ENCODE data around the gene CCDC107. TPM values are rescaled to one million over a fixed set of nuclear protein-coding genes. Genes with fewer than 3 reads are reported as not detected.

The CCDC107 gene
- total RNA-seq, 1 donor from 2014 or later = 13.5 TPM

DNA sequence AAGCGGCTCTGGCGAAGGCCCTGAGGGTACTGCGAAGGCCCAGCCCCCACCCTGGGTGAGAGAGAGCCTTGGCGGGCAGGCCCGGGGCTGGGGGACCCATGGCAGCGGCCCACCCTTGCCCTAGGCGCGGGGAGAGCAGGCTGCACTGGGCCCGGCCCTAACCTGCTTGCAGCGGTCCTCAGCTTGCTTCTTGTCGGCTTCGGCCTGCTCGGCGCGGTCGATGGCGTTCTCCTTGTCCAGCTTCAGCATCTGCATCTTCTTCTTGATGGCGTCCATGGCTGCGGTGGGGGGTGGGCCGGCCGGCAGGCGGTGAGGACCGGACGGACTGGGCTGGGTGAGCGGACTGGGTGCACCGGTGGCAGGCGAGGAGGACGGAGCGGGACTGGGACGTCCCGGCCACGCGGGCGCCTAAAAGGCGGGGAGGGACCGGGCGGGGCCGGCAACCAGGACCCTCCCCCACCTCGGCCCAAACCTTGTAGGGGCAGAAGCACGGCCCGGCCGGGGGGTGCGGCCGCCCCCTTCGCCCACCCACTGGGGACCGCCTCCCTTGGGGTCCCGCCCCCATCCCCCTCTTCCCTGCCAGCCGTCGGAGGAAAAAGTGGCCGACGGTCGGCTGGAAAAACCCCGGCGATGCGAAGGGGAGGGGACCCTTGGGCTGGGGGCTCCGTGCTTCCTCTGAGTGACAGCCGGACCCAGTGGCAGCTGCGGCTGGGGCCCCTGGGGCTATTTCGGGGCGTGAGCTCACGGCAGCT, 31.6 kb downstream of the CCDC107 start, which contains the start of gene TPM2:
TSS of gene TPM2 (minus strand) at position 384 of the 752 bp plus-strand sequence. CDS start at position 276, 108 bp downstream.
- Mint-ChIP-seq H3K27me3 (ENCODE audit: unreplicated experiment) (peaks cover 14% of the 10 kb centered on the region), H3K27ac (ENCODE audit: unreplicated experiment) (peak within 1 kb of the TSS; percentile 95), H3K36me3 (ENCODE audit: low read depth, unreplicated experiment) (peaks cover 14% of the 10 kb centered on the region), H3K9me3 (ENCODE audit: unreplicated experiment) (no peaks in the 10 kb centered on the region), H3K4me1 (ENCODE audit: unreplicated experiment) (peaks cover 26% of the 10 kb centered on the region), H3K4me3 (ENCODE audit: unreplicated experiment) (peak within 1 kb of the TSS; percentile 93)
- DNase-seq (ENCODE audit: low spot score) = peak; percentile 76
- TF ChIP-seq, protein P1, sequence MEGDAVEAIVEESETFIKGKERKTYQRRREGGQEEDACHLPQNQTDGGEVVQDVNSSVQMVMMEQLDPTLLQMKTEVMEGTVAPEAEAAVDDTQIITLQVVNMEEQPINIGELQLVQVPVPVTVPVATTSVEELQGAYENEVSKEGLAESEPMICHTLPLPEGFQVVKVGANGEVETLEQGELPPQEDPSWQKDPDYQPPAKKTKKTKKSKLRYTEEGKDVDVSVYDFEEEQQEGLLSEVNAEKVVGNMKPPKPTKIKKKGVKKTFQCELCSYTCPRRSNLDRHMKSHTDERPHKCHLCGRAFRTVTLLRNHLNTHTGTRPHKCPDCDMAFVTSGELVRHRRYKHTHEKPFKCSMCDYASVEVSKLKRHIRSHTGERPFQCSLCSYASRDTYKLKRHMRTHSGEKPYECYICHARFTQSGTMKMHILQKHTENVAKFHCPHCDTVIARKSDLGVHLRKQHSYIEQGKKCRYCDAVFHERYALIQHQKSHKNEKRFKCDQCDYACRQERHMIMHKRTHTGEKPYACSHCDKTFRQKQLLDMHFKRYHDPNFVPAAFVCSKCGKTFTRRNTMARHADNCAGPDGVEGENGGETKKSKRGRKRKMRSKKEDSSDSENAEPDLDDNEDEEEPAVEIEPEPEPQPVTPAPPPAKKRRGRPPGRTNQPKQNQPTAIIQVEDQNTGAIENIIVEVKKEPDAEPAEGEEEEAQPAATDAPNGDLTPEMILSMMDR (IDR thresholded peaks at IDR 0.05; ENCODE audit: unreplicated experiment) = no peak

DNA sequence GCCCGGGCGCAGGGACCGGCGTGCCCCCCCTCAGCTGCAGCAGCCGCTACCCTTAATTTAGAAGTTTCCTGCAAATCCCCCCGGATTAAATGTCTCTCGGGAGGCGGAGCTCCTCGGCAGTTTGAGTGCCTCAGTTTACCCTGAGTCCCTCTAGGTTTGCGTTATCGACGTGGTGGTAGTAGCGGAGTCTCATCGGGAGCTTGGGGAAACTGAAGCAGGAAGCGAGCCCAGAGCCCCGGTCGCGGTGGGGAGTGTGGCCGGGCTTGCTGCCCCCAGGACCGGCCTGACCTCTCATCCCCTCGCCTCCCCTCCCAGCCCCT, 32.2 kb downstream of the CCDC107 start:
- H3K27ac Mint-ChIP-seq (ENCODE audit: unreplicated experiment) = no peak overlapping the region
- DNase-seq (ENCODE audit: low spot score) = no peak
- H3K9me3 Mint-ChIP-seq (ENCODE audit: unreplicated experiment) = no peaks in the 10 kb centered on the region
- peaks cover 14% of the 10 kb centered on the region for H3K36me3 Mint-ChIP-seq (ENCODE audit: low read depth, unreplicated experiment)
- H3K4me3 Mint-ChIP-seq (ENCODE audit: unreplicated experiment) = peak overlapping the region; percentile 87
- TF ChIP-seq, protein P1 (IDR thresholded peaks at IDR 0.05; ENCODE audit: unreplicated experiment) = no peak
- H3K4me1 Mint-ChIP-seq (ENCODE audit: unreplicated experiment) = peaks cover 26% of the 10 kb centered on the region
- peaks cover 14% of the 10 kb centered on the region for H3K27me3 Mint-ChIP-seq (ENCODE audit: unreplicated experiment)

DNA sequence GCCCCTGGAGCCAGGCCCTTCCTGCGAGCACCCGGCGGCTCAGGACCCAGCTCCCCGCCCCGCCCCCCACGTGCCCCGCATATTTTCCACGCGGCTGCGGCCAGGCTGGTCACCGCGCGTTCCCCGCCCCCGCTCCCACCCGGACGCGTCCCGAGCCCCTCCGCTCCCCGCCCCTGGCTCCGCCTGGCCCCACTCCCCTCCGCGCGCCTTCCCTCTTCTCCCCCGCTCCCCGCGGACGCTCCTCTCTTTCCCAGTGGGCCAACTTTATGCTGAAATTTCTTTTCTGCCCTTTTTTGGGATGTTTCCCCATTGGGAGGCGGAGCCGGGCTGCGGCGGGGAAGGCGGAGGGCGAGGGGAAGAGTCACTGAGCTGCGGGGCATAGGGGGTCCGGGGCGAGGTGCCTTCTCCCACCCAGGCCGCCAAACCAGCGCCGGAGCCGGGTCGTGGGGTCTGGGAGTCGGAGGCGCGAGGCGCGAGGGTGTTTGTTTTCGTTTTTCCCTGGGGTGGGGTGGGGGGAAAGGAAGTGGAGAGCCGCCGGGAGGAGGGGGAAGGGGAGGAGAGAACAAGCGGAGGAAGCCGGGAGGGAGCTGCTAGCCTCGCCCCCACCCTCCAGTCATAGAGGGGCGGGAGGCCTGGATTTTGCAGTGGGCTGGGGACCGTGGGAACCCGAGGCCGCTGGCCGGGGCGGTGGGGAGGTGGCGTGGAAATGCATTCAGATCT, 32.7 kb downstream of the CCDC107 start:
- Mint-ChIP-seq H3K36me3 (ENCODE audit: low read depth, unreplicated experiment) (peaks cover 14% of the 10 kb centered on the region), H3K27me3 (ENCODE audit: unreplicated experiment) (peaks cover 14% of the 10 kb centered on the region), H3K27ac (ENCODE audit: unreplicated experiment) (peak overlapping the region; percentile 95), H3K9me3 (ENCODE audit: unreplicated experiment) (no peaks in the 10 kb centered on the region), H3K4me1 (ENCODE audit: unreplicated experiment) (peaks cover 26% of the 10 kb centered on the region), H3K4me3 (ENCODE audit: unreplicated experiment) (peak overlapping the region; percentile 93)
- DNase-seq (ENCODE audit: low spot score) = peak; percentile 76
- TF ChIP-seq, protein P1 (IDR thresholded peaks at IDR 0.05; ENCODE audit: unreplicated experiment) = no peak

DNA sequence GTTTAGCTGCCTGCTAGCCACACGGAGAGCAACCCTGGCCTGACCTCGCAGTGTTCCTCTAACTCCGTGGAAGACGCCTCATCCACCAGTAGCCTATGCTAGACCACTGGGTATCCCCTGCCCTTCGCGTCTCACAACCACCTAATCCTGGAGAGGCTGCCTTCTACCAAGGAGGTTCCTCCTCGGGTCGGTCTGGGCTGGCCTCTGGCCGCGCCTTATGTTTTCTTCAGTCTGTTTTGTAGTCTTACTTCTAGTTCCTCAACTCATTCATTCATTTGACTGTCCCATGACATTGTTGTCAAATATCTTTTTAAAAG, 33.2 kb downstream of the CCDC107 start:
- peaks cover 16% of the 10 kb centered on the region for H3K36me3 Mint-ChIP-seq (ENCODE audit: low read depth, unreplicated experiment)
- TF ChIP-seq, protein P1 (IDR thresholded peaks at IDR 0.05; ENCODE audit: unreplicated experiment) = no peak

More for the DNA sequence above, 33.2 kb downstream of the CCDC107 start:
- Mint-ChIP-seq H3K4me3 (ENCODE audit: unreplicated experiment) (peak overlapping the region; percentile 93), H3K27ac (ENCODE audit: unreplicated experiment) (peak overlapping the region; percentile 95), H3K9me3 (ENCODE audit: unreplicated experiment) (no peaks in the 10 kb centered on the region), H3K4me1 (ENCODE audit: unreplicated experiment) (peaks cover 26% of the 10 kb centered on the region), H3K27me3 (ENCODE audit: unreplicated experiment) (peaks cover 14% of the 10 kb centered on the region)
- no peak for DNase-seq (ENCODE audit: low spot score)

Data from endothelial cell (in vitro differentiated cells).